ENCODE data around the gene CELF5.

CELF5 gene

GRCh38 chr19:3269916-3270671 lies 45.6 kb downstream of the CELF5 start:
- Histone ChIP-seq H3K4me1 (ENCODE audit: insufficient read depth, low read length) (peaks cover 30% of the 10 kb centered on the region), H2AFZ (ENCODE audit: low read depth, low read length) (no peak overlapping the region), H3K9me3 (ENCODE audit: low read length) (peaks cover 2% of the 10 kb centered on the region), H3K27me3 (ENCODE audit: insufficient read depth, low read length) (no peaks in the 10 kb centered on the region), H3K36me3 (ENCODE audit: insufficient read depth, low read length) (no peaks in the 10 kb centered on the region), H3K4me3 (ENCODE audit: low read length) (no peak overlapping the region)

GRCh38 chr19:3270902-3271301 lies 46.4 kb downstream of the CELF5 start:
- H3K4me1 ChIP-seq (ENCODE audit: insufficient read depth, low read length), result peaks cover 37% of the 10 kb centered on the region
- H3K9me3 ChIP-seq (ENCODE audit: low read length), result no peaks in the 10 kb centered on the region
- no peak overlapping the region for H2AFZ ChIP-seq (ENCODE audit: low read depth, low read length)
- H3K27me3 ChIP-seq (ENCODE audit: insufficient read depth, low read length), result no peaks in the 10 kb centered on the region
- peak overlapping the region; percentile 11 for H3K4me3 ChIP-seq (ENCODE audit: low read length)
- H3K36me3 ChIP-seq (ENCODE audit: insufficient read depth, low read length), result no peaks in the 10 kb centered on the region

- Histone ChIP-seq H3K9me3 (ENCODE audit: low read length) (no peaks in the 10 kb centered on the region), H2AFZ (ENCODE audit: low read depth, low read length) (no peak overlapping the region), H3K4me1 (ENCODE audit: insufficient read depth, low read length) (peaks cover 39% of the 10 kb centered on the region), H3K27me3 (ENCODE audit: insufficient read depth, low read length) (no peaks in the 10 kb centered on the region), H3K36me3 (ENCODE audit: insufficient read depth, low read length) (no peaks in the 10 kb centered on the region), H3K4me3 (ENCODE audit: low read length) (no peak overlapping the region)
Observed at GRCh38 chr19:3272401-3272931, 48.0 kb downstream of the CELF5 start.

- H3K9me3 ChIP-seq (ENCODE audit: low read length), result no peaks in the 10 kb centered on the region
- no peak overlapping the region for H2AFZ ChIP-seq (ENCODE audit: low read depth, low read length)
- peaks cover 43% of the 10 kb centered on the region for H3K4me1 ChIP-seq (ENCODE audit: insufficient read depth, low read length)
- no peaks in the 10 kb centered on the region for H3K27me3 ChIP-seq (ENCODE audit: insufficient read depth, low read length)
- H3K36me3 ChIP-seq (ENCODE audit: insufficient read depth, low read length), result no peaks in the 10 kb centered on the region
- H3K4me3 ChIP-seq (ENCODE audit: low read length), result no peak overlapping the region
Observed at GRCh38 chr19:3272952-3273351, 48.5 kb downstream of the CELF5 start.

GRCh38 chr19:3274245-3274941 lies 49.9 kb downstream of the CELF5 start:
- Histone ChIP-seq H3K4me1 (ENCODE audit: insufficient read depth, low read length) (peaks cover 45% of the 10 kb centered on the region), H3K36me3 (ENCODE audit: insufficient read depth, low read length) (no peaks in the 10 kb centered on the region), H3K9me3 (ENCODE audit: low read length) (no peaks in the 10 kb centered on the region), H3K27me3 (ENCODE audit: insufficient read depth, low read length) (no peaks in the 10 kb centered on the region), H2AFZ (ENCODE audit: low read depth, low read length) (no peak overlapping the region), H3K4me3 (ENCODE audit: low read length) (no peak overlapping the region)

GRCh38 chr19:3274942-3275582 lies 50.6 kb downstream of the CELF5 start:
- no peak overlapping the region for H2AFZ ChIP-seq (ENCODE audit: low read depth, low read length)
- H3K36me3 ChIP-seq (ENCODE audit: insufficient read depth, low read length), result no peaks in the 10 kb centered on the region
- no peak overlapping the region for H3K4me3 ChIP-seq (ENCODE audit: low read length)
- H3K9me3 ChIP-seq (ENCODE audit: low read length), result no peaks in the 10 kb centered on the region
- no peaks in the 10 kb centered on the region for H3K27me3 ChIP-seq (ENCODE audit: insufficient read depth, low read length)
- peaks cover 42% of the 10 kb centered on the region for H3K4me1 ChIP-seq (ENCODE audit: insufficient read depth, low read length)

- peak overlapping the region; percentile 23 for H3K4me3 ChIP-seq (ENCODE audit: low read length)
- peaks cover 37% of the 10 kb centered on the region for H3K4me1 ChIP-seq (ENCODE audit: insufficient read depth, low read length)
- no peak overlapping the region for H2AFZ ChIP-seq (ENCODE audit: low read depth, low read length)
- H3K9me3 ChIP-seq (ENCODE audit: low read length), result no peaks in the 10 kb centered on the region
- no peaks in the 10 kb centered on the region for H3K27me3 ChIP-seq (ENCODE audit: insufficient read depth, low read length)
- no peaks in the 10 kb centered on the region for H3K36me3 ChIP-seq (ENCODE audit: insufficient read depth, low read length)
Observed at GRCh38 chr19:3275583-3276340, 51.3 kb downstream of the CELF5 start.

GRCh38 chr19:3276341-3276799 lies 51.9 kb downstream of the CELF5 start:
- H3K4me1 ChIP-seq (ENCODE audit: insufficient read depth, low read length), result peaks cover 35% of the 10 kb centered on the region
- H3K36me3 ChIP-seq (ENCODE audit: insufficient read depth, low read length), result no peaks in the 10 kb centered on the region
- no peaks in the 10 kb centered on the region for H3K27me3 ChIP-seq (ENCODE audit: insufficient read depth, low read length)
- no peaks in the 10 kb centered on the region for H3K9me3 ChIP-seq (ENCODE audit: low read length)
- H2AFZ ChIP-seq (ENCODE audit: low read depth, low read length), result no peak overlapping the region
- H3K4me3 ChIP-seq (ENCODE audit: low read length), result no peak overlapping the region

GRCh38 chr19:3277649-3278048 lies 53.2 kb downstream of the CELF5 start:
- peaks cover 29% of the 10 kb centered on the region for H3K4me1 ChIP-seq (ENCODE audit: insufficient read depth, low read length)
- H3K4me3 ChIP-seq (ENCODE audit: low read length), result no peak overlapping the region
- H2AFZ ChIP-seq (ENCODE audit: low read depth, low read length), result no peak overlapping the region
- no peaks in the 10 kb centered on the region for H3K9me3 ChIP-seq (ENCODE audit: low read length)
- H3K36me3 ChIP-seq (ENCODE audit: insufficient read depth, low read length), result no peaks in the 10 kb centered on the region
- no peaks in the 10 kb centered on the region for H3K27me3 ChIP-seq (ENCODE audit: insufficient read depth, low read length)

GRCh38 chr19:3278294-3278693 lies 53.8 kb downstream of the CELF5 start:
- Histone ChIP-seq H2AFZ (ENCODE audit: low read depth, low read length) (no peak overlapping the region), H3K9me3 (ENCODE audit: low read length) (no peaks in the 10 kb centered on the region), H3K27me3 (ENCODE audit: insufficient read depth, low read length) (no peaks in the 10 kb centered on the region), H3K4me1 (ENCODE audit: insufficient read depth, low read length) (peaks cover 29% of the 10 kb centered on the region), H3K36me3 (ENCODE audit: insufficient read depth, low read length) (no peaks in the 10 kb centered on the region), H3K4me3 (ENCODE audit: low read length) (no peak overlapping the region)

GRCh38 chr19:3278749-3279148 lies 54.3 kb downstream of the CELF5 start:
- no peak overlapping the region for H2AFZ ChIP-seq (ENCODE audit: low read depth, low read length)
- no peaks in the 10 kb centered on the region for H3K27me3 ChIP-seq (ENCODE audit: insufficient read depth, low read length)

GRCh38 chr19:3279306-3279705 lies 54.8 kb downstream of the CELF5 start:
- no peaks in the 10 kb centered on the region for H3K9me3 ChIP-seq (ENCODE audit: low read length)
- no peaks in the 10 kb centered on the region for H3K36me3 ChIP-seq (ENCODE audit: insufficient read depth, low read length)
- H3K4me1 ChIP-seq (ENCODE audit: insufficient read depth, low read length), result peaks cover 25% of the 10 kb centered on the region
- no peaks in the 10 kb centered on the region for H3K27me3 ChIP-seq (ENCODE audit: insufficient read depth, low read length)
- no peak overlapping the region for H3K4me3 ChIP-seq (ENCODE audit: low read length)
- no peak overlapping the region for H2AFZ ChIP-seq (ENCODE audit: low read depth, low read length)

More at GRCh38 chr19:3278749-3279148, 54.3 kb downstream of the CELF5 start:
- Histone ChIP-seq H3K36me3 (ENCODE audit: insufficient read depth, low read length) (no peaks in the 10 kb centered on the region), H3K9me3 (ENCODE audit: low read length) (no peaks in the 10 kb centered on the region), H3K4me1 (ENCODE audit: insufficient read depth, low read length) (peaks cover 28% of the 10 kb centered on the region), H3K4me3 (ENCODE audit: low read length) (no peak overlapping the region)

Measured in neuron (in vitro differentiated cells).